ENCODE data around the gene JAML.

JAML gene

DNA sequence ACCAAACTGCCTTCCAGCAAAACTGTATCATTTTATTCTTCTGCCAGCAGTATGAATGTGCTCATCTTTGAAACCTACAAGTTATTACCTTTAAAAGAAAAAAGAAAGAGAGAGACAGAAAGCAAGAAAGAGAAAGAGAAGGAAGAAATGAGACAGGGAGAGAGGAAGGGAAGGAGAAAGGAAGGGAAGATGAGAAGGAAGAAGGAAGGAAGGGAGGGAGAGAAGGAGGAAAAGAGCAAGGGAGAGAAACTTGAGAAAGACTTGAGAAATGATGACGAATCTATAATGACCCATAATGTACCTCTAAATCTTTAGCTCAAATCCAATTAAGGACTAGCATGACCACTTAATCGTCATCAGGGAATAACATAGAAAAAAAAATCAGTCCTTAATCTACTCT, 11.4 kb upstream of the JAML start:
- ChIA-PET POLR2A (ENCODE audit: low non-redundant PET) (no interaction called here), CTCF (interaction anchor here (0.5 kb wide), 1 partner anchor 1246 kb away, joined by 3 read pairs; no protein-coding TSS in a partner anchor)
- TF ChIP-seq, protein P1, sequence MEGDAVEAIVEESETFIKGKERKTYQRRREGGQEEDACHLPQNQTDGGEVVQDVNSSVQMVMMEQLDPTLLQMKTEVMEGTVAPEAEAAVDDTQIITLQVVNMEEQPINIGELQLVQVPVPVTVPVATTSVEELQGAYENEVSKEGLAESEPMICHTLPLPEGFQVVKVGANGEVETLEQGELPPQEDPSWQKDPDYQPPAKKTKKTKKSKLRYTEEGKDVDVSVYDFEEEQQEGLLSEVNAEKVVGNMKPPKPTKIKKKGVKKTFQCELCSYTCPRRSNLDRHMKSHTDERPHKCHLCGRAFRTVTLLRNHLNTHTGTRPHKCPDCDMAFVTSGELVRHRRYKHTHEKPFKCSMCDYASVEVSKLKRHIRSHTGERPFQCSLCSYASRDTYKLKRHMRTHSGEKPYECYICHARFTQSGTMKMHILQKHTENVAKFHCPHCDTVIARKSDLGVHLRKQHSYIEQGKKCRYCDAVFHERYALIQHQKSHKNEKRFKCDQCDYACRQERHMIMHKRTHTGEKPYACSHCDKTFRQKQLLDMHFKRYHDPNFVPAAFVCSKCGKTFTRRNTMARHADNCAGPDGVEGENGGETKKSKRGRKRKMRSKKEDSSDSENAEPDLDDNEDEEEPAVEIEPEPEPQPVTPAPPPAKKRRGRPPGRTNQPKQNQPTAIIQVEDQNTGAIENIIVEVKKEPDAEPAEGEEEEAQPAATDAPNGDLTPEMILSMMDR (conservative IDR thresholded peaks at IDR 0.05; ENCODE audit: low read depth) = no peak
- H3K27ac ChIP-seq = no peak overlapping the region
- no peak for DNase-seq (ENCODE audit: low spot score)

- ChIA-PET CTCF (no interaction called here), POLR2A (ENCODE audit: low non-redundant PET) (no interaction called here)
- H3K27ac ChIP-seq = no peak overlapping the region
- no peak for DNase-seq (ENCODE audit: low spot score)
- TF ChIP-seq, protein P1 (conservative IDR thresholded peaks at IDR 0.05; ENCODE audit: low read depth) = no peak
Observed at GRCh38 chr11:118234833-118235232, 10.0 kb upstream of the JAML start.

- TF ChIP-seq, protein P1 (conservative IDR thresholded peaks at IDR 0.05; ENCODE audit: low read depth) = no peak
- H3K27ac ChIP-seq = no peak overlapping the region
- ChIA-PET POLR2A (ENCODE audit: low non-redundant PET) (no interaction called here), CTCF (no interaction called here)
- no peak for DNase-seq (ENCODE audit: low spot score)
Observed at GRCh38 chr11:118233850-118234249, 9.0 kb upstream of the JAML start.

- ChIA-PET POLR2A (ENCODE audit: low non-redundant PET) (no interaction called here), CTCF (no interaction called here)
- TF ChIP-seq, protein P1 (conservative IDR thresholded peaks at IDR 0.05; ENCODE audit: low read depth) = no peak
- peak; percentile 23 for DNase-seq (ENCODE audit: low spot score)
- no peak overlapping the region for H3K27ac ChIP-seq
Observed at GRCh38 chr11:118233377-118233776, 8.6 kb upstream of the JAML start.

- ChIA-PET CTCF (no interaction called here), POLR2A (ENCODE audit: low non-redundant PET) (no interaction called here)
- no peak overlapping the region for H3K27ac ChIP-seq
- no peak for DNase-seq (ENCODE audit: low spot score)
- TF ChIP-seq, protein P1 (conservative IDR thresholded peaks at IDR 0.05; ENCODE audit: low read depth) = no peak
Observed at GRCh38 chr11:118232659-118233058, 7.8 kb upstream of the JAML start.

- POLR2A ChIA-PET (ENCODE audit: low non-redundant PET) = no interaction called here
- DNase-seq (ENCODE audit: low spot score) = no peak
- CTCF ChIA-PET = interaction anchor here (1.2 kb wide), 1 partner anchor 60 kb away, joined by 3 read pairs; no protein-coding TSS in a partner anchor
Observed at GRCh38 chr11:118231461-118231860, 6.7 kb upstream of the JAML start.

More at GRCh38 chr11:118231461-118231860, 6.7 kb upstream of the JAML start:
- H3K27ac ChIP-seq = no peak overlapping the region
- TF ChIP-seq, protein P1 (conservative IDR thresholded peaks at IDR 0.05; ENCODE audit: low read depth) = no peak

All from RWPE1 (cell line).